HepG2 (cell line): ENCODE results near the gene FIBP.

ENCODE experiments used
- ARNTL ChIP-seq: sonication (generic); formaldehyde crosslinking; IDR thresholded peaks from 2 replicates; pipeline ENCODE4 v1.4.0; 2020; ENCODE audit warnings: mild to moderate bottlenecking, missing genetic modification reagents
- BRCA1 ChIP-seq: sonication (generic); formaldehyde crosslinking; IDR thresholded peaks from 2 replicates; pipeline ENCODE4 v1.4.0; 2020; ENCODE audit warnings: missing genetic modification reagents
- EZH2 ChIP-seq: conservative IDR thresholded peaks from 2 replicates; pipeline ENCODE4 v1.6.1; 2012; ENCODE audit warnings: mild to moderate bottlenecking, low read depth, low read length, moderate library complexity
- KMT2A ChIP-seq: sonication (generic); formaldehyde crosslinking; IDR thresholded peaks from 2 replicates; pipeline ENCODE4 v1.4.0; 2020; ENCODE audit warnings: missing genetic modification reagents
- RBFOX2 ChIP-seq: fragments of 200-400 bp; formaldehyde crosslinking; IDR thresholded peaks from 2 replicates; pipeline ENCODE4 v1.6.1; 2017; ENCODE audit warnings: low read depth, mild to moderate bottlenecking, low read length
- SRF ChIP-seq: IDR thresholded peaks from 2 replicates; pipeline ENCODE4 v1.6.1; 2011; ENCODE audit warnings: mild to moderate bottlenecking, low read depth, low read length, moderate library complexity
- YY1 ChIP-seq: IDR thresholded peaks from 2 replicates; pipeline ENCODE4 v1.6.1; 2011; ENCODE audit warnings: low read length, low read depth, moderate library complexity, mild to moderate bottlenecking; ENCODE audit not compliant: insufficient read depth, insufficient replicate concordance
- ZNF34 ChIP-seq: sonication (generic); formaldehyde crosslinking; IDR thresholded peaks from 2 replicates; pipeline ENCODE4 v1.4.0; 2020; ENCODE audit warnings: mild to moderate bottlenecking, missing genetic modification reagents, borderline replicate concordance
- ZNF737 ChIP-seq: sonication (generic); formaldehyde crosslinking; IDR thresholded peaks from 2 replicates; pipeline ENCODE4 v1.5.0; 2020; ENCODE audit warnings: missing genetic modification reagents, mild to moderate bottlenecking, borderline replicate concordance
- TF ChIP-seq, protein P1 (sequence below): sonication (generic); formaldehyde crosslinking; IDR thresholded peaks from 2 replicates; pipeline ENCODE4 v1.5.0; 2020; ENCODE audit warnings: mild to moderate bottlenecking, missing genetic modification reagents, moderate library complexity
- TF ChIP-seq, protein P2 (sequence below): sonication (generic); formaldehyde crosslinking; conservative IDR thresholded peaks from 2 replicates; pipeline ENCODE4 v1.4.0; 2020; ENCODE audit warnings: missing genetic modification reagents
- TF ChIP-seq, protein P3 (sequence below): sonication (generic); formaldehyde crosslinking; IDR thresholded peaks from 2 replicates; pipeline ENCODE4 v1.8.0; 2022; ENCODE audit warnings: mild to moderate bottlenecking, missing genetic modification reagents, borderline replicate concordance

DNA sequence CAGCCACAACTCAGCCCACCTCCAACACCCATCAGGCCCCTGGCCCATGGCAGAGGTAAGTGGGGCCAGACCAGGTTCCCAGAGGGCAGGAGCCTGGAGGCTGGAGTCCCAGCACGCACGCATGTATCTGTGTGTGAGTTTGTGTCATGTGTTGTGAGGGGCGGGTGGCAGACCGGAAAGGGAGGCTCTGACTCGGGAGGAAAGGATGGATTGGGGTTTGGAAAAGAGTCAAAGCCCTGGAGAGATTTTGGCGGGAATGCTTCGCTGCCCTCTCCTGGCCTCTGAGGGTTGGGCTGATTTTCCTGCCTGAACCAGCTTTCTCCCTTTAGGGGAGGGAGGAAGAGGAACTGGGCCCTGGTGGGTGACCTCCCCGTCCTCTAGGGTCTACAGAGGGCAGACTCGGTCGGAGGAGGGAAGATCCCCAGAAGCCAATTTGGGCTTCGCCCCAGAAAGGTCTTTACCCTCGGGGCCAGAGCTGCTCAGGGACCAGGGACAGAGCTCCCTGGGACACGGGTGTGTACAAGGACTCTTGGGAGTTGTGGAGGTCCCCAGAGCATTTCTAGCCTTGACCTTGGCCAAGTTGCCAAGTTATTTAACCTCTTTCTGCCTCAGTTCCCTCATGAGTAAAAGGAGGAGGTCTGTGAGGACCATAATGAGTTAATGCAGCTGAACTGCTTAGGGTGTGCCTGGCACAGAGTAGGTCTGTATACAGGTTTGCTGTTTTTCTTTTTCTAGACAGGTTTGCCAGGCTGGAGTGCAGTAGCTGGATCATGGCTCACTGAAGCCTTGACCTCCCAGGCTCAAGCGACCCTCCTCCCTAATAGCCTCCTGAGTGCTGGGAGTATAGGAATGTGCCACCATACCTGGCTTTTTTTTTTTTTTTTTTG lies 23.7 kb upstream of the FIBP start:
- TF ChIP-seq EZH2: no peak
- TF ChIP-seq, protein P1, sequence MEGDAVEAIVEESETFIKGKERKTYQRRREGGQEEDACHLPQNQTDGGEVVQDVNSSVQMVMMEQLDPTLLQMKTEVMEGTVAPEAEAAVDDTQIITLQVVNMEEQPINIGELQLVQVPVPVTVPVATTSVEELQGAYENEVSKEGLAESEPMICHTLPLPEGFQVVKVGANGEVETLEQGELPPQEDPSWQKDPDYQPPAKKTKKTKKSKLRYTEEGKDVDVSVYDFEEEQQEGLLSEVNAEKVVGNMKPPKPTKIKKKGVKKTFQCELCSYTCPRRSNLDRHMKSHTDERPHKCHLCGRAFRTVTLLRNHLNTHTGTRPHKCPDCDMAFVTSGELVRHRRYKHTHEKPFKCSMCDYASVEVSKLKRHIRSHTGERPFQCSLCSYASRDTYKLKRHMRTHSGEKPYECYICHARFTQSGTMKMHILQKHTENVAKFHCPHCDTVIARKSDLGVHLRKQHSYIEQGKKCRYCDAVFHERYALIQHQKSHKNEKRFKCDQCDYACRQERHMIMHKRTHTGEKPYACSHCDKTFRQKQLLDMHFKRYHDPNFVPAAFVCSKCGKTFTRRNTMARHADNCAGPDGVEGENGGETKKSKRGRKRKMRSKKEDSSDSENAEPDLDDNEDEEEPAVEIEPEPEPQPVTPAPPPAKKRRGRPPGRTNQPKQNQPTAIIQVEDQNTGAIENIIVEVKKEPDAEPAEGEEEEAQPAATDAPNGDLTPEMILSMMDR (CRISPR knock-in tag): peak; percentile 53
- TF ChIP-seq, protein P2, sequence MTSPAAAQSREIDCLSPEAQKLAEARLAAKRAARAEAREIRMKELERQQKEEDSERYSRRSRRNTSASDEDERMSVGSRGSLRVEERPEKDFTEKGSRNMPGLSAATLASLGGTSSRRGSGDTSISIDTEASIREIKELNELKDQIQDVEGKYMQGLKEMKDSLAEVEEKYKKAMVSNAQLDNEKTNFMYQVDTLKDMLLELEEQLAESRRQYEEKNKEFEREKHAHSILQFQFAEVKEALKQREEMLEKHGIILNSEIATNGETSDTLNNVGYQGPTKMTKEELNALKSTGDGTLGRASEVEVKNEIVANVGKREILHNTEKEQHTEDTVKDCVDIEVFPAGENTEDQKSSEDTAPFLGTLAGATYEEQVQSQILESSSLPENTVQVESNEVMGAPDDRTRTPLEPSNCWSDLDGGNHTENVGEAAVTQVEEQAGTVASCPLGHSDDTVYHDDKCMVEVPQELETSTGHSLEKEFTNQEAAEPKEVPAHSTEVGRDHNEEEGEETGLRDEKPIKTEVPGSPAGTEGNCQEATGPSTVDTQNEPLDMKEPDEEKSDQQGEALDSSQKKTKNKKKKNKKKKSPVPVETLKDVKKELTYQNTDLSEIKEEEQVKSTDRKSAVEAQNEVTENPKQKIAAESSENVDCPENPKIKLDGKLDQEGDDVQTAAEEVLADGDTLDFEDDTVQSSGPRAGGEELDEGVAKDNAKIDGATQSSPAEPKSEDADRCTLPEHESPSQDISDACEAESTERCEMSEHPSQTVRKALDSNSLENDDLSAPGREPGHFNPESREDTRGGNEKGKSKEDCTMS (CRISPR knock-in tag): no peak
- no peak for TF ChIP-seq SRF
- TF ChIP-seq KMT2A (CRISPR knock-in tag): no peak
- TF ChIP-seq, protein P3, sequence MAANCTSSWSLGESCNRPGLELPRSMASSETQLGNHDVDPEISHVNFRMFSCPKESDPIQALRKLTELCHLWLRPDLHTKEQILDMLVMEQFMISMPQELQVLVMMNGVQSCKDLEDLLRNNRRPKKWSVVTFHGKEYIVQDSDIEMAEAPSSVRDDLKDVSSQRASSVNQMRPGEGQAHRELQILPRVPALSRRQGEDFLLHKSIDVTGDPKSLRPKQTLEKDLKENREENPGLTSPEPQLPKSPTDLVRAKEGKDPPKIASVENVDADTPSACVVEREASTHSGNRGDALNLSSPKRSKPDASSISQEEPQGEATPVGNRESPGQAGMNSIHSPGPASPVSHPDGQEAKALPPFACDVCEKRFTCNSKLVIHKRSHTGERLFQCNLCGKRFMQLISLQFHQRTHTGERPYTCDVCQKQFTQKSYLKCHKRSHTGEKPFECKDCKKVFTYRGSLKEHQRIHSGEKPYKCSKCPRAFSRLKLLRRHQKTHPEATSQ (CRISPR knock-in tag): no peak
- no peak for TF ChIP-seq RBFOX2
- no peak for TF ChIP-seq ZNF737 (CRISPR knock-in tag)
- no peak for TF ChIP-seq ARNTL
- no peak for TF ChIP-seq BRCA1 (CRISPR knock-in tag)
- TF ChIP-seq YY1: no peak
- TF ChIP-seq ZNF34 (CRISPR knock-in tag): no peak
